ENCODE data around the gene ABCD1. TPM values are rescaled to one million over a fixed set of nuclear protein-coding genes. Genes with fewer than 3 reads are reported as not detected.

The ABCD1 gene
- total RNA-seq, 1 experiment from 2014 or later: 9.1 TPM

GRCh38 chrX:153771415-153772315 is 47.0 kb downstream of the ABCD1 start:
- CTCF ChIA-PET: interaction anchor here (1.0 kb wide), 1 partner anchor 23 kb away, joined by 3 read pairs; the partner anchor contains the start of genes IDH3G and SSR4
- TF ChIP-seq SOX15 (CRISPR knock-in tag; IDR thresholded peaks at IDR 0.05): no peak
- no peak for TF ChIP-seq CTCF (IDR thresholded peaks at IDR 0.05)
- no peak for TF ChIP-seq NR3C1 (CRISPR knock-in tag; conservative IDR thresholded peaks at IDR 0.05; ENCODE audit: low read depth)
- no peak for TF ChIP-seq PRRX2 (CRISPR knock-in tag; IDR thresholded peaks at IDR 0.05)
- no peak for TF ChIP-seq SMAD3 (CRISPR knock-in tag; IDR thresholded peaks at IDR 0.05; ENCODE audit: borderline replicate concordance)
- TF ChIP-seq ERG (CRISPR knock-in tag; IDR thresholded peaks at IDR 0.05): no peak
- TF ChIP-seq FOXJ3 (CRISPR knock-in tag; IDR thresholded peaks at IDR 0.05; ENCODE audit: borderline replicate concordance): no peak
- no peak for TF ChIP-seq MLX (CRISPR knock-in tag; IDR thresholded peaks at IDR 0.05)
- TF ChIP-seq TEAD4 (CRISPR knock-in tag; IDR thresholded peaks at IDR 0.05): no peak
- no peak for TF ChIP-seq ZBTB43 (CRISPR knock-in tag; IDR thresholded peaks at IDR 0.05)
- TF ChIP-seq USF1 (CRISPR knock-in tag; IDR thresholded peaks at IDR 0.05): no peak
- TF ChIP-seq ESRRA (CRISPR knock-in tag; IDR thresholded peaks at IDR 0.05; ENCODE audit: borderline replicate concordance): no peak
- no peak for TF ChIP-seq NFE2L1 (CRISPR knock-in tag; IDR thresholded peaks at IDR 0.05)
- TF ChIP-seq HMGA2 (CRISPR knock-in tag; IDR thresholded peaks at IDR 0.05): no peak
- TF ChIP-seq AR (CRISPR knock-in tag; IDR thresholded peaks at IDR 0.05): no peak
- TF ChIP-seq ZNF671 (CRISPR knock-in tag; IDR thresholded peaks at IDR 0.05): no peak
- Mint-ChIP-seq H3K27me3 (ENCODE audit: low read depth) (no peaks in the 10 kb centered on the region), H3K9me3 (no peaks in the 10 kb centered on the region), H3K27ac (no peak overlapping the region), H3K4me3 (no peak overlapping the region), H3K4me1 (no peaks in the 10 kb centered on the region), H3K36me3 (no peaks in the 10 kb centered on the region)
- POLR2A ChIA-PET: no interaction called here
- no peak for ATAC-seq
- DNase-seq (ENCODE audit: low spot score): no peak
